Measurements from ENCODE around the gene GPC5. TPM values are rescaled to one million over a fixed set of nuclear protein-coding genes. Genes with fewer than 3 reads are reported as not detected.
"Not testable (repeated sequence)": the region's sequence is repeated elsewhere in the genome, so short reads cannot be mapped to it uniquely, and the experiment has no call there.

GPC5 gene
- total RNA-seq, 1 experiment from 2014 or later, result 0.15 TPM

DNA sequence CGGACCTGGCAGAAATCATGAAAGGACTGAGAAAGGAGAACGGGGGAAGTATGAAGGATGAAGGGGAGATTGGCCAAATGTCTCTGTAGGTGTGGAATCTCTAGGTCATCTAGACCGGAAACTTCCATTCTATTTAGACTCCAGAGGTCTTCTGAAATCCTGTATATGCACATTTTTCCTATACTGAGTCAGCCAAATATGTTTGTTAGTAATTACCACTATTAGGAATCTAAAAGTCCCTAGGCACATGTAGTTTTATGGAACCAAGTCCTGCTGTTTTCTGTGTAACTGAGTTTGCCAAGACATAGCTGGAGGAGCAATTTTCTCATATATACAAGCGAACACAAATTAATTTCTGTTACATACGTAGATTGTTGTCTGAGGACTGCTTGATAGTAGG, 498.1 kb downstream of the GPC5 start:
- Histone ChIP-seq H3T11ph (ENCODE audit: low read length) (no peak overlapping the region), H3K56ac (ENCODE audit: insufficient read length, low read depth, low read length) (no peak overlapping the region), H3K14ac (ENCODE audit: insufficient read depth, low read length) (no peak overlapping the region), H3K4me1 (ENCODE audit: insufficient read depth, low read length) (no peaks in the 10 kb centered on the region), H3K4me2 (ENCODE audit: insufficient read depth, insufficient read length, low read length) (no peak overlapping the region), H3K23ac (ENCODE audit: insufficient read length, low read depth, low read length) (no peak overlapping the region), H4K20me1 (ENCODE audit: control insufficient read depth, insufficient read depth, insufficient read length) (no peaks in the 10 kb centered on the region), H4K8ac (replicated peaks; ENCODE audit: insufficient read length, low read depth, low read length) (no peak overlapping the region), H3K27ac (ENCODE audit: insufficient read length, low read depth, low read length) (no peak overlapping the region), H3K9ac (ENCODE audit: extremely low read depth, insufficient read length, low read length) (no peak overlapping the region), H2BK20ac (ENCODE audit: low read depth, low read length, poor library complexity, severe bottlenecking) (no peak overlapping the region), H3K23me2 (ENCODE audit: insufficient read length, low read depth, low read length, poor library complexity, severe bottlenecking) (no peaks in the 10 kb centered on the region), H4K91ac (ENCODE audit: insufficient read length, low read depth, low read length) (no peak overlapping the region), H2AK5ac (ENCODE audit: insufficient read length, low read length) (no peak overlapping the region), H2BK12ac (ENCODE audit: insufficient read length, low read depth, low read length) (no peak overlapping the region), H4K5ac (ENCODE audit: insufficient read length, low read depth, low read length) (no peak overlapping the region), H3K27me3 (ENCODE audit: insufficient read depth, low read length) (no peaks in the 10 kb centered on the region), H2BK15ac (ENCODE audit: low read depth, low read length) (no peak overlapping the region), H2AFZ (ENCODE audit: low read length) (no peak overlapping the region), H3K4ac (ENCODE audit: low read depth, low read length) (no peak overlapping the region), H3K79me1 (ENCODE audit: insufficient read depth, low read depth, low read length, poor library complexity, severe bottlenecking) (no peaks in the 10 kb centered on the region), H2BK120ac (ENCODE audit: low read depth, low read length, poor library complexity, severe bottlenecking) (no peak overlapping the region), H2BK5ac (ENCODE audit: insufficient read length, low read length) (no peak overlapping the region), H3K79me2 (ENCODE audit: insufficient read depth, low read length) (no peaks in the 10 kb centered on the region), H3K18ac (ENCODE audit: insufficient read length, low read depth, low read length) (no peak overlapping the region), H3K9me3 (ENCODE audit: control insufficient read depth, low read depth, low read length) (no peaks in the 10 kb centered on the region)
- WGBS (ENCODE audit: extremely low coverage, insufficient read length, low lambda C conversion rate), result no CpG with 5 or more reads among the region's 5 CpGs
- no peak overlapping the region for H3K4me3 Mint-ChIP-seq
- H3K9me3 Mint-ChIP-seq, result peaks cover 0 to 2% of the 10 kb centered on the region in 2 experiments; a peak in 1 of 5 replicates
- no peaks in the 10 kb centered on the region; the same call in 1 of the 2 replicates for H3K27me3 Mint-ChIP-seq (ENCODE audit: low read depth)
- no peaks in the 10 kb centered on the region for H3K36me3 Mint-ChIP-seq (ENCODE audit: insufficient read depth in 1 of 3, low read depth in 3 of 3)
- H3K4me1 Mint-ChIP-seq, result no peaks in the 10 kb centered on the region
- DNase-seq, result no peak
- no peak overlapping the region for H3K27ac Mint-ChIP-seq
- TF ChIP-seq, protein P1, sequence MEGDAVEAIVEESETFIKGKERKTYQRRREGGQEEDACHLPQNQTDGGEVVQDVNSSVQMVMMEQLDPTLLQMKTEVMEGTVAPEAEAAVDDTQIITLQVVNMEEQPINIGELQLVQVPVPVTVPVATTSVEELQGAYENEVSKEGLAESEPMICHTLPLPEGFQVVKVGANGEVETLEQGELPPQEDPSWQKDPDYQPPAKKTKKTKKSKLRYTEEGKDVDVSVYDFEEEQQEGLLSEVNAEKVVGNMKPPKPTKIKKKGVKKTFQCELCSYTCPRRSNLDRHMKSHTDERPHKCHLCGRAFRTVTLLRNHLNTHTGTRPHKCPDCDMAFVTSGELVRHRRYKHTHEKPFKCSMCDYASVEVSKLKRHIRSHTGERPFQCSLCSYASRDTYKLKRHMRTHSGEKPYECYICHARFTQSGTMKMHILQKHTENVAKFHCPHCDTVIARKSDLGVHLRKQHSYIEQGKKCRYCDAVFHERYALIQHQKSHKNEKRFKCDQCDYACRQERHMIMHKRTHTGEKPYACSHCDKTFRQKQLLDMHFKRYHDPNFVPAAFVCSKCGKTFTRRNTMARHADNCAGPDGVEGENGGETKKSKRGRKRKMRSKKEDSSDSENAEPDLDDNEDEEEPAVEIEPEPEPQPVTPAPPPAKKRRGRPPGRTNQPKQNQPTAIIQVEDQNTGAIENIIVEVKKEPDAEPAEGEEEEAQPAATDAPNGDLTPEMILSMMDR (conservative IDR thresholded peaks at IDR 0.05), result no peak

DNA sequence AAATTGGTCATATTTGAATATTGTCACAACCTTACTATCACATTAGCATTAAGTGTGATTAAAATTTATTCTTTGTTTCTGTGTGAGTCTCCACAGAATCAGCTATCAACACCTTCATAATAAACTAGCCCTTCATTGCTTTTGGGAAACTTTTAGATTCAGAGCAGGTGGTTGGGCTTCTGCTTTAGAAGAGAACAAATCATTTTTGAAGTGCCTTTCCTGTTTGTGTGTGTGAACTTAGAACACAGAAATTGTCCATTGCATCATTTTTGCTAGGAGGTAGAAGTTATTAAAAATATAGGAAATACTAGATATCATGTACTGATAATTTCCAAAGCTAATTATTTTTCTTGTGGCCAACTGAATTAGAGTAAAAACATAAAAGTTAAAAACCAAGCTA, 500.6 kb downstream of the GPC5 start:
- H3K23me2 ChIP-seq (ENCODE audit: insufficient read length, low read depth, low read length, poor library complexity, severe bottlenecking); H4K5ac ChIP-seq (ENCODE audit: insufficient read length, low read depth, low read length); H3K27ac Mint-ChIP-seq; H3K9me3 ChIP-seq (ENCODE audit: control insufficient read depth, low read depth, low read length); H3K4me3 Mint-ChIP-seq; H3K79me1 ChIP-seq (ENCODE audit: insufficient read depth, low read depth, low read length, poor library complexity, severe bottlenecking); H3K4me2 ChIP-seq (ENCODE audit: insufficient read depth, insufficient read length, low read length); H2AK5ac ChIP-seq (ENCODE audit: insufficient read length, low read length); H4K20me1 ChIP-seq (ENCODE audit: control insufficient read depth, insufficient read depth, insufficient read length); H3K18ac ChIP-seq (ENCODE audit: insufficient read length, low read depth, low read length); H3K14ac ChIP-seq (ENCODE audit: insufficient read depth, low read length); H2BK15ac ChIP-seq (ENCODE audit: low read depth, low read length); H4K8ac ChIP-seq (replicated peaks; ENCODE audit: insufficient read length, low read depth, low read length); H3K27ac ChIP-seq (ENCODE audit: insufficient read length, low read depth, low read length); H3K27me3 Mint-ChIP-seq (ENCODE audit: low read depth); H2BK12ac ChIP-seq (ENCODE audit: insufficient read length, low read depth, low read length); H2BK120ac ChIP-seq (ENCODE audit: low read depth, low read length, poor library complexity, severe bottlenecking); DNase-seq; H3T11ph ChIP-seq (ENCODE audit: low read length); H2BK5ac ChIP-seq (ENCODE audit: insufficient read length, low read length); H3K9ac ChIP-seq (ENCODE audit: extremely low read depth, insufficient read length, low read length); H3K23ac ChIP-seq (ENCODE audit: insufficient read length, low read depth, low read length); H3K4me1 Mint-ChIP-seq; H3K56ac ChIP-seq (ENCODE audit: insufficient read length, low read depth, low read length); H3K27me3 ChIP-seq (ENCODE audit: insufficient read depth, low read length); H3K4ac ChIP-seq (ENCODE audit: low read depth, low read length); H3K79me2 ChIP-seq (ENCODE audit: insufficient read depth, low read length); H4K91ac ChIP-seq (ENCODE audit: insufficient read length, low read depth, low read length); H3K9me3 Mint-ChIP-seq; H2BK20ac ChIP-seq (ENCODE audit: low read depth, low read length, poor library complexity, severe bottlenecking); H2AFZ ChIP-seq (ENCODE audit: low read length); H3K4me1 ChIP-seq (ENCODE audit: insufficient read depth, low read length); H3K36me3 Mint-ChIP-seq (ENCODE audit: insufficient read depth in 1 of 3, low read depth in 3 of 3): not testable (repeated sequence)

Data from H9 (cell line).